SK-N-SH (cell line): Measurements from ENCODE around the gene MAGEA4.

Experiments
- CTCF ChIP-seq: fragments of 200-600 bp; sonication (generic); IDR thresholded peaks from 2 replicates; pipeline ENCODE4 v1.6.1; 2017; ENCODE audit warnings: antibody characterized with exemption, mild to moderate bottlenecking, moderate library complexity
- GABPA ChIP-seq: IDR thresholded peaks from 2 replicates; pipeline ENCODE4 v1.4.0; 2012; ENCODE audit warnings: low read depth, mild to moderate bottlenecking
- POLR2AphosphoS5 ChIP-seq: IDR thresholded peaks from 2 replicates; pipeline ENCODE4 v1.6.1; 2012; ENCODE audit warnings: low read depth, low read length
- TAF1 ChIP-seq: IDR thresholded peaks from 2 replicates; pipeline ENCODE4 v1.6.1; 2012; ENCODE audit warnings: low read depth, mild to moderate bottlenecking, low read length, moderate library complexity, borderline replicate concordance

- TF ChIP-seq GABPA, result no peak
- no peak for TF ChIP-seq TAF1
- TF ChIP-seq POLR2AphosphoS5, result no peak
- no peak for TF ChIP-seq CTCF
Observed at GRCh38 chrX:151901826-151902225, 10.9 kb upstream of the MAGEA4 start.
